Measurements from ENCODE around the gene RAPGEF4. TPM values are rescaled to one million over a fixed set of nuclear protein-coding genes. Genes with fewer than 3 reads are reported as not detected.

Gene RAPGEF4
- total and polyA plus RNA-seq, 4 donors, result 6.4 to 33.5 (median 8.6) TPM

GRCh38 chr2:173087214-173087581 lies 351.6 kb downstream of the RAPGEF4 start:
- peaks cover 0 to 7% (median 4%) of the 10 kb centered on the region in 4 donors for H3K36me3 ChIP-seq (ENCODE audit: control insufficient read depth in 4 of 4, insufficient read depth in 4 of 4, low read length in 4 of 4)
- H3K27ac ChIP-seq (ENCODE audit: low read depth in 1 of 2, low read length in 1 of 2), result peak overlapping the region in 1 of 2 donors; percentile 71
- peaks cover 5 to 21% (median 16%) of the 10 kb centered on the region in 5 donors for H3K4me1 ChIP-seq (ENCODE audit: control insufficient read depth in 5 of 5, insufficient read depth in 5 of 5, low read length in 5 of 5)
- ATAC-seq (ENCODE audit: insufficient read depth, low FRiP score) (no peak), DNase-seq (no peak)
- no peak for TF ChIP-seq CTCF (IDR thresholded peaks at IDR 0.05; ENCODE audit: control extremely low read depth, extremely low read depth)
- H3K4me3 ChIP-seq, result no peak overlapping the region
- 14 to 29% methylated on average over 1 of the region's 1 CpG for WGBS, 2 donors
- no peak overlapping the region for H3K9ac ChIP-seq (ENCODE audit: insufficient read depth in 1 of 2, low read length in 2 of 2)
- no peaks in the 10 kb centered on the region for H3K9me3 ChIP-seq (ENCODE audit: control insufficient read depth in 4 of 4, insufficient read depth in 3 of 4, low read length in 3 of 4)
- H3K27me3 ChIP-seq (ENCODE audit: control insufficient read depth in 3 of 3, insufficient read depth in 3 of 3, low read length in 2 of 3), result no peaks in the 10 kb centered on the region

GRCh38 chr2:173087793-173088496 lies 352.3 kb downstream of the RAPGEF4 start:
- no peak for ATAC-seq (ENCODE audit: insufficient read depth, low FRiP score)
- H3K9ac ChIP-seq (ENCODE audit: insufficient read depth in 1 of 2, low read length in 2 of 2), result no peak overlapping the region
- DNase-seq, result no peak
- no peaks in the 10 kb centered on the region for H3K27me3 ChIP-seq (ENCODE audit: control insufficient read depth in 3 of 3, insufficient read depth in 3 of 3, low read length in 2 of 3)
- H3K27ac ChIP-seq (ENCODE audit: low read depth in 1 of 2, low read length in 1 of 2), result peak overlapping the region in 1 of 2 donors; percentile 49
- peaks cover 3 to 21% (median 16%) of the 10 kb centered on the region in 5 donors for H3K4me1 ChIP-seq (ENCODE audit: control insufficient read depth in 5 of 5, insufficient read depth in 5 of 5, low read length in 5 of 5)
- no peak overlapping the region for H3K4me3 ChIP-seq
- H3K9me3 ChIP-seq (ENCODE audit: control insufficient read depth in 4 of 4, insufficient read depth in 3 of 4, low read length in 3 of 4), result no peaks in the 10 kb centered on the region
- peaks cover 0 to 7% (median 5%) of the 10 kb centered on the region in 4 donors for H3K36me3 ChIP-seq (ENCODE audit: control insufficient read depth in 4 of 4, insufficient read depth in 4 of 4, low read length in 4 of 4)
- no peak for TF ChIP-seq CTCF (IDR thresholded peaks at IDR 0.05; ENCODE audit: control extremely low read depth, extremely low read depth)
- 78 to 83% methylated on average over 4 of the region's 4 CpGs for WGBS, 2 donors

DNA sequence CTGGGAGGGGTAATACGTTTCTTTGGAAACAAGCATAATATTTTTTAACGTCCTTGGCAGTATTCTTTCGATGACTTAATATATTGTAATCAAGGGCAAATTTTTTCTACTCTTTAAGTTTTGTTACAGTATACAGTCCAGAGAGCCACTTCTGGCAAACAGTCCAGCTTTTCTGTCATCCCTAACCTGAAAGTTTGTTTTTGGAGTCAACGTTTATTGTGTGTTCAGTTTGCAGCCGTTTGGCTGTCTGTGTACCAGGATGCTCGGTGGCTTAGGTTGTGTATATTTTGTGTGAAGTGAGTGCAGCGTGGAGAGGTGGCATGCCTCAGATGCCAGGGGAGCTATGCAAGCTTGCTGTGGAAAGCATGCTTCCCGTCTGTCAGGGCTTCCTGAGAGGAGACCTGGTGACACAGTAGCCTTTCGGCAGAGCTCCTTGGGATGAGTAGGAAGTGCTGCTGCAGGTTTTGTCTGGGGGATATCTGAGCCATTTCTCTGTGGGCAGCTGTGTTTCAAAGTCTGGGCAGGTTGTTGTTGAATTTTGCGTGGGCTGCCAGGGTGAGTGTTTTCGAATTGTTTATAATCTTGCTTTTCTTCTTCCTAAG lies 354.7 kb downstream of the RAPGEF4 start:
- ATAC-seq (ENCODE audit: insufficient read depth, low FRiP score) (peak; percentile 44), DNase-seq (peak; percentile 27 to 65 (median 40))
- WGBS, 2 donors, result 41 to 68% methylated on average over 11 of the region's 11 CpGs
- peak overlapping the region in 1 of 2 donors; percentile 36 for H3K9ac ChIP-seq (ENCODE audit: insufficient read depth in 1 of 2, low read length in 2 of 2)
- H3K4me1 ChIP-seq (ENCODE audit: control insufficient read depth in 5 of 5, insufficient read depth in 5 of 5, low read length in 5 of 5), result peaks cover 3 to 21% (median 18%) of the 10 kb centered on the region in 5 donors
- peaks cover 0 to 7% (median 5%) of the 10 kb centered on the region in 4 donors for H3K36me3 ChIP-seq (ENCODE audit: control insufficient read depth in 4 of 4, insufficient read depth in 4 of 4, low read length in 4 of 4)
- TF ChIP-seq CTCF (IDR thresholded peaks at IDR 0.05; ENCODE audit: control extremely low read depth, extremely low read depth), result no peak
- H3K27me3 ChIP-seq (ENCODE audit: control insufficient read depth in 3 of 3, insufficient read depth in 3 of 3, low read length in 2 of 3), result no peaks in the 10 kb centered on the region
- no peak overlapping the region for H3K4me3 ChIP-seq
- H3K9me3 ChIP-seq (ENCODE audit: control insufficient read depth in 4 of 4, insufficient read depth in 3 of 4, low read length in 3 of 4), result no peaks in the 10 kb centered on the region
- peak overlapping the region; percentile 48 to 79 for H3K27ac ChIP-seq (ENCODE audit: low read depth in 1 of 2, low read length in 1 of 2)
